Gastroesophageal sphincter (tissue), 4 donors: ENCODE results near the gene CTNNA2. TPM values are rescaled to one million over a fixed set of nuclear protein-coding genes. Genes with fewer than 3 reads are reported as not detected.

Source experiments
- ATAC-seq: fragments of 150-250 bp; one replicate; pipeline ENCODE4 v1.9.1; 2016; ENCODE audit warnings: mild to moderate bottlenecking, moderate library complexity
- H3K27ac ChIP-seq, 4 donors: fragments of 200-600 bp; sonication (generic) in 3 of 4; 1 replicate in 3 of 4; 2 replicates in 1 of 4; pipeline ENCODE4 v1.5.1; 2016 to 2019
- H3K27me3 ChIP-seq: fragments of 200-600 bp; sonication (generic); one replicate; pipeline ENCODE4 v1.5.1; 2019
- H3K36me3 ChIP-seq, 2 donors: fragments of 200-600 bp; sonication (generic); one replicate each; pipeline ENCODE4 v1.5.1; 2019; ENCODE audit warnings: control low read depth in 1 of 2
- H3K4me1 ChIP-seq, 3 donors: fragments of 200-600 bp; sonication (generic); 1 replicate in 2 of 3; 2 replicates in 1 of 3; pipeline ENCODE4 v1.5.1; 2016 to 2019; ENCODE audit warnings: control low read depth in 2 of 3
- H3K4me3 ChIP-seq, 2 donors: fragments of 200-600 bp; sonication (generic); one replicate each; pipeline ENCODE4 v1.5.1; 2019; ENCODE audit warnings: mild to moderate bottlenecking in 1 of 2, moderate library complexity in 1 of 2
- H3K9me3 ChIP-seq, 3 donors: fragments of 200-600 bp; sonication (generic); one replicate each; pipeline ENCODE4 v1.5.1; 2017 to 2019; ENCODE audit warnings: control low read depth in 2 of 3
- EP300 ChIP-seq: sonication (generic); formaldehyde crosslinking; IDR thresholded peaks from one replicate; pipeline ENCODE4 v1.6.1; 2017; ENCODE audit warnings: antibody characterized with exemption, mild to moderate bottlenecking
- POLR2A ChIP-seq, 2 donors: fragments of 450-650 bp; IDR thresholded peaks; one replicate each; pipeline ENCODE4 v1.6.1; 2017; ENCODE audit warnings: antibody characterized with exemption in 2 of 2, mild to moderate bottlenecking in 2 of 2, moderate library complexity in 1 of 2
- POLR2AphosphoS5 ChIP-seq: sonication (generic); formaldehyde crosslinking; IDR thresholded peaks from one replicate; pipeline ENCODE4 v1.6.1; 2017; ENCODE audit warnings: antibody characterized with exemption
- WGBS, 2 donors: methylation state at CpG; one replicate each; pipeline ENCODE4 v1.1.5; 2018; ENCODE audit warnings: low coverage in 1 of 2; 5-methylcytosine and 5-hydroxymethylcytosine counted together
- total RNA-seq, 4 donors: library from RNA; depleted of rRNA; stranded (reverse); fragments of >200 nt; gene quantifications; one replicate each; pipeline ENCODE4 v1.1.0, GENCODE V29; 2016
- TF ChIP-seq, protein P1 (sequence below), 4 experiments: fragments of 200-600 bp in 2 of 4; fragments of 450-650 bp in 2 of 4; sonication (generic) in 1 of 4; IDR thresholded peaks; one replicate each; pipeline ENCODE4 v1.5.1; 2017 to 2019; ENCODE audit warnings: antibody characterized with exemption in 4 of 4, mild to moderate bottlenecking in 2 of 4, moderate library complexity in 2 of 4

CTNNA2 gene
- total RNA-seq, 4 donors from 2014 or later, result 0.15 to 4.2 (median 0.68) TPM

DNA sequence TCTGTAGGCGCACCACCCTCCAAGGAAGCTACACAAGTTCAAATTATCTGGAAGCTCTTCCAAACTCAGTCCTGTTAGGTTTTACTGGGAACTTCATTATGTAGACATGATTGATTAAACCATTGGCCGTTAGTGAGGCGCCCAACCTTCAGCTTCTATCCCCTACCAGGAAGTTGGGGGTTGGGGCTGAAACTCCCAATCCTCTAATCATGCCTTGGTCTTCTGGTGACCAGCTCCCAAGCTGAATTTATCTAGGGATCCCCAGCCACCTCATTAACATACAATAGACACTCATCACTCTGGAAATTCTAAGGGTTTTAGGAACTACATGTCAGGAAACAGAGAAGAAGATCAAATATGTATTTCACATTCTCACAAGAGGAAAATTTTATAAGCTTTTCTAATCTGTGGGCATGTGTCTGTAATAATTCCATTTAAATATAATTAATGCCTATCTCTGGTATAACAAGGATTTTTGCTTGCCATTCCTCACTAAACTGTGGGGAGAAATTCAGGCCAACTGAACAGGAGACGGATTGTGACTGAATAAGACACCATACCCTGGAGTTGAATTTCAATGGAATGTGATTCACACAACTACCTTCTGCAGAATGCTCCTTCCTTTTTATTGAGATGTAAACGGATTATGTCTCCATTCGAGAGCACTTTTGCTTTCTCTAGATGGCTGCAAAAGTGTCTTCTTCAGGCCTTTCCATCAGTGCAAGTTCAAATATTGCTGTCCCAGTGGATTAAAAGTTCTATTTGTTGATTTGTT lies 463.1 kb downstream of the CTNNA2 start:
- no peak overlapping the region for H3K4me3 ChIP-seq
- H3K9me3 ChIP-seq, result no peaks in the 10 kb centered on the region
- no peak for ATAC-seq
- WGBS, 2 donors, result 56 to 73% methylated on average over 5 of the region's 6 CpGs
- H3K36me3 ChIP-seq, result no peaks in the 10 kb centered on the region
- H3K27ac ChIP-seq, result no peak overlapping the region
- H3K27me3 ChIP-seq, result no peaks in the 10 kb centered on the region
- TF ChIP-seq, protein P1, sequence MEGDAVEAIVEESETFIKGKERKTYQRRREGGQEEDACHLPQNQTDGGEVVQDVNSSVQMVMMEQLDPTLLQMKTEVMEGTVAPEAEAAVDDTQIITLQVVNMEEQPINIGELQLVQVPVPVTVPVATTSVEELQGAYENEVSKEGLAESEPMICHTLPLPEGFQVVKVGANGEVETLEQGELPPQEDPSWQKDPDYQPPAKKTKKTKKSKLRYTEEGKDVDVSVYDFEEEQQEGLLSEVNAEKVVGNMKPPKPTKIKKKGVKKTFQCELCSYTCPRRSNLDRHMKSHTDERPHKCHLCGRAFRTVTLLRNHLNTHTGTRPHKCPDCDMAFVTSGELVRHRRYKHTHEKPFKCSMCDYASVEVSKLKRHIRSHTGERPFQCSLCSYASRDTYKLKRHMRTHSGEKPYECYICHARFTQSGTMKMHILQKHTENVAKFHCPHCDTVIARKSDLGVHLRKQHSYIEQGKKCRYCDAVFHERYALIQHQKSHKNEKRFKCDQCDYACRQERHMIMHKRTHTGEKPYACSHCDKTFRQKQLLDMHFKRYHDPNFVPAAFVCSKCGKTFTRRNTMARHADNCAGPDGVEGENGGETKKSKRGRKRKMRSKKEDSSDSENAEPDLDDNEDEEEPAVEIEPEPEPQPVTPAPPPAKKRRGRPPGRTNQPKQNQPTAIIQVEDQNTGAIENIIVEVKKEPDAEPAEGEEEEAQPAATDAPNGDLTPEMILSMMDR (IDR thresholded peaks at IDR 0.05), result no peak
- TF ChIP-seq EP300, result no peak
- H3K4me1 ChIP-seq, result no peaks in the 10 kb centered on the region

DNA sequence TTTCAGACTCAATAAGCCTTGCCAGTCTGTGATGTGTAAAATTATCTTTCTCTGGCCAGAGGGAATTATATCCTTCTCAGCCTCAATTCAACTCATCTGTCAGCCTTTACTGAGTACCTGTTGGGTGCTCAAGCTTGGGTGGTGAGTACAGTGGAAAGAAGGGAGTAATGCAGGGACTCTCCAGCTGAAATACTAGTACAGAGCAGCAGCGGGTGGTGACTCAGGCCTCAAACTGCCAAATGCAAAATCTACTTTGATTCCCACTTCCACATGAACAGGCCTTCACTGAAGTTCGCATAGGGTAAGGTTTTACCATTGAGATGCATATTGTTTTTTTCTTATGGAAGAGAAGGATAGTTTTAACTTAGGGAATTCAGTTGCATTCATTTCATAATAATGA lies 464.9 kb downstream of the CTNNA2 start:
- Histone ChIP-seq H3K4me1 (no peaks in the 10 kb centered on the region), H3K36me3 (no peaks in the 10 kb centered on the region), H3K27me3 (no peaks in the 10 kb centered on the region), H3K4me3 (no peak overlapping the region), H3K9me3 (no peaks in the 10 kb centered on the region), H3K27ac (no peak overlapping the region)
- no peak for TF ChIP-seq EP300
- TF ChIP-seq, protein P1 (IDR thresholded peaks at IDR 0.05), result no peak
- TF ChIP-seq POLR2AphosphoS5, result no peak
- no peak for TF ChIP-seq POLR2A (IDR thresholded peaks at IDR 0.05)
- no peak for ATAC-seq
- 74 to 79% methylated on average over 2 of the region's 2 CpGs for WGBS, 2 donors

DNA sequence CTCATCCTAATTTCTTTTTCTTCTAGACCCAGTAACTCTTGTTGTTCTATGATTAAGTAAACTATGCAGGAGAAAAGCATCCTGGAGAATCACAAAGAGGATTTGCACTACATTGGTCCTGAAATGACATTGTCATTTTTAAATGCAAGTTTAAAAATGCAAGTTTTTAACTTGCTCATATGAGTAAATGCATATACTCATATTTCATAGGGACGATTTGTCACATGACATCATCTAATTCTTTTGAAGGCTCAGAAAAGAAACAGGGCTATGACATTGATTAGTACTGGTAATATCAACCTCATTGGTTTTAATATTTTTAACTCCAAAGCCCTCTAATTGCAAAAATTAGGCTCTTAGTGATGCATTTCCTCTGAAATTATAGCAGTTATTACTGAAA lies 467.3 kb downstream of the CTNNA2 start:
- Histone ChIP-seq H3K4me3 (no peak overlapping the region), H3K27me3 (no peaks in the 10 kb centered on the region), H3K36me3 (no peaks in the 10 kb centered on the region), H3K27ac (no peak overlapping the region), H3K9me3 (no peaks in the 10 kb centered on the region), H3K4me1 (no peaks in the 10 kb centered on the region)
- WGBS, 2 donors, result 67 to 69% methylated on average over 1 of the region's 1 CpG
- ATAC-seq, result no peak
- no peak for TF ChIP-seq EP300
- TF ChIP-seq, protein P1 (IDR thresholded peaks at IDR 0.05), result no peak
- TF ChIP-seq POLR2AphosphoS5, result no peak
- TF ChIP-seq POLR2A (IDR thresholded peaks at IDR 0.05), result no peak

DNA sequence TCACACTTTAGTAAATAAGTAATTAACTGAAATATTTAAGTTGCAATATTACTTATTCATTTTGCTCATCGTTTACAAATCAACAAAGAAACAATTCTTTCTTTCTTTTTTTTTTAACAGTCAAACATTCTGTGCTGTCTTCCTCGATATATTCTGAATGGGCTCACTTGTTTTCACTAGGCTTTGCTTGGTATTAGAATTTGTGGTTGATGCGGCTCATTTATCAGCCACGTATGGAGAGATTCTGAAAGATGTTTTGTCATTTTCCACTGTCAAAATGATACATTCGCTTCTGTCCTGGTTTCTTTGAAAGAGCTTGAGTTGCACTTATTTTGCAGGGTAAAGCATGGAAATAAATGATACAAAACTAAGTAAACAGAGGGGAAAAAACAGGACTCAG lies 468.0 kb downstream of the CTNNA2 start:
- H3K27ac ChIP-seq, result no peak overlapping the region
- whole genome bisulfite sequencing, 2 donors, result 69 to 73% methylated on average over 4 to 5 of the region's 5 CpGs
- ATAC-seq, result no peak
- H3K27me3 ChIP-seq, result no peaks in the 10 kb centered on the region
- no peak for TF ChIP-seq POLR2A (IDR thresholded peaks at IDR 0.05)
- no peak for TF ChIP-seq EP300
- TF ChIP-seq, protein P1 (IDR thresholded peaks at IDR 0.05), result no peak
- no peak for TF ChIP-seq POLR2AphosphoS5
- no peaks in the 10 kb centered on the region for H3K36me3 ChIP-seq
- H3K4me1 ChIP-seq, result no peaks in the 10 kb centered on the region
- H3K4me3 ChIP-seq, result no peak overlapping the region
- no peaks in the 10 kb centered on the region for H3K9me3 ChIP-seq

DNA sequence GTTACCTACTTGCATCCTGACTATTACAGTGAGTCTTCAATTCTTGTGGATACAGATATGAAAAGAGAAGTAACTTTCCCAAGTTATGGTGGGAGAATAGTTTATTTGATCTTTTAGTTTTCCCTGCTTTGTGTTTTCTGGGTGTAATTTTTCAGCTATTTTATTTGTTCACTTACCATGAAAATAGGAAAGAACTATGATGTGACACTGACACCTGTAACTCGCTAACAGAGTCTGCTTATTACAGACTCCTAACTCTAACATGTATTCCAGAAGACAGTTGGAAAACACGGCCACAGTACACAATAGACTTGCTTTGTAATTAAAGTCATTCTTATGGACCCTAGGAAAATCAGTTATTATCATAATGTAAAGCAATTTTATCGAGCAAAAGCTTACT lies 468.5 kb downstream of the CTNNA2 start:
- Histone ChIP-seq H3K4me1 (no peaks in the 10 kb centered on the region), H3K9me3 (no peaks in the 10 kb centered on the region), H3K27ac (no peak overlapping the region), H3K27me3 (no peaks in the 10 kb centered on the region), H3K4me3 (no peak overlapping the region), H3K36me3 (no peaks in the 10 kb centered on the region)
- 66 to 76% methylated on average over 3 of the region's 3 CpGs for WGBS, 2 donors
- TF ChIP-seq POLR2A (IDR thresholded peaks at IDR 0.05) (no peak), EP300 (no peak), POLR2AphosphoS5 (no peak)
- TF ChIP-seq, protein P1 (IDR thresholded peaks at IDR 0.05), result no peak
- no peak for ATAC-seq
